GM18526 (cell line): Measurements from ENCODE around the gene BCL2L2.

Source experiments
- POLR2A ChIP-seq: IDR thresholded peaks from 3 replicates; pipeline ENCODE4 v1.6.1; 2011; ENCODE audit not compliant: insufficient read length; ENCODE audit errors: extremely low read depth

BCL2L2 gene

DNA sequence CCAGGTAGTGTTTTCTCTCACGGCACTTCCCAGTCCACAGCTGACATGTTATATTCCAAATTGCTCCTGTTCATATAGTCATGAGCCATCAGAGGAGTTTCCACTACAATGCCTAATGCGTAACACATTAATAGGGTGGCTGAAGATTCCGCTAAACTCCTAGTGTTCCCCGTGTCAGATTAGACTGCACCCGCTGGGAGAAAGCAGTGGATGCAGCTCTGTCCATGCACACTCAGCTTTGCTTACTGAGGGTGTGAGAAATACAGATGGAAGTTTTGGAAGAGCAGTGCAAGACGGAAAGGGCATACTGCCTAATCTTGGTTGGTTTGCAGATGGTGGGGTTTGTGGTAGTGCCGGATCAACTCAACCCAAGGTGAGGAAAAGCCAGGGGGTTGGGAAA is 9.5 kb upstream of the BCL2L2 start:
- no peak for TF ChIP-seq POLR2A

DNA sequence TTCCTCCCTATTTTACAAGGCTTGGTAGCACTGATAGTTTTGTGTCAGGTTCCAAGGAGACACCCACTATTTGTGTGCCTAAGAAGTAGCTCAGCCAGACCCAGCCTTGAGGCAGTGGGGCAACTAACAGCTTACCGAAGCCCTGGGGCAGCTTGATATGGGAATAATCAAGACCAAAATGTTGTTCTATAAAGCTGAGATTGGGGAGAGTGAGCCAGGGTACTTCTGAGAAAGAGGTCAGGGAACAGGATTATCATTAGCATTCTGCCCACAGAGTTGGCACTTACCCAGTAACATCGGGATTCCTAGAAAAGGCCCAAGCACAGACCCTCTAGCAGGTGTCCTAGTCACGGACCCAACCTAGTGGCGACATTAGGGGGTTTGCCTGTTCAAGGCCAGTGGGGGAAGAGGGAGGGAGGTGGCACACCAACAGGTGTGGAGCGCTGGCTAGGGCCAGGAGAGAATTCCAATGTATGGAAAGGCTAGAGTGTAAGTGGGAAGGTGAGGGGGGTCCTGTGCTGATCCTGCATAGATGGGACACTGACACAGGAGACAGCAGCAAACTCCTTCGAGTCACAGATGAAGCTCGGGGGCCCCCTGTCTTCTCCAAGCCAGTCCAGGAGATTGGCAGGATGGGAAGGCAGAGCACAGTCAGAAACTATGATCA is 8.9 kb upstream of the BCL2L2 start:
- TF ChIP-seq POLR2A, result no peak

DNA sequence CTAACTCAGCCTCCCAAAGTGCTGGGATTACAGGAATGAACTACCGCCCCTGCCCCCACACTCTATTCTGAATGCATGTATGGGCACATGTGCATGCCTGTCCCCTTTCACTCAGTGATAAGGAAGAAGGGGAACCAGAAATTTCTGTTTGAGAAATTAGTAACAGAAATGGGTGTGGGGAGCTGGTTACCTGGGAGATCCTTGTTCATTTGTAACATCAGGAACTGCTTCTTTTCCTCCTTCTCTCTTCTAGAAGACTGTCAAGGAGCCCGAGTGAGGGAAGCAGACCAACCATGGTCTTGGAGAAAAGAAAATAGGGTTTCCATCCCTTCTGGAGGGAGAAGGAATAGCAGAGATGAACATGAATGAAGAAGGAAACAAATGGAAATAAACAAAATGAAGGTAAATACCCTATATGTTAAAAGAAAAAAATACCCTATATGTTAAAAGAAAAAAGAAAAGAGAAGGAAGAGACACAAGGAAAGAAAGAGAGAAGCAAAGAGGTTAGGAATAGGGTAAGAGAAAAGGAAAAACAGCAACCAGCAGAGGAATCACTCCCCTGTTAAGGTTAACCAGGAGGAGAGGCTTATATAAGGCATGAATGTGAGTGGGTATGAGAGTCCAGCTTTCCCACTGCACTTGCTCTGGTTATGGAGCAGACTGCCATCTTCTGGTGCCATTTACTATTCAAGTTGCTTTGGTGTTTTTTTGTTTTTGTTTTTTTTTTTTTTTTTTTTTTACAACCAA is 7.2 kb upstream of the BCL2L2 start:
- TF ChIP-seq POLR2A, result no peak

DNA sequence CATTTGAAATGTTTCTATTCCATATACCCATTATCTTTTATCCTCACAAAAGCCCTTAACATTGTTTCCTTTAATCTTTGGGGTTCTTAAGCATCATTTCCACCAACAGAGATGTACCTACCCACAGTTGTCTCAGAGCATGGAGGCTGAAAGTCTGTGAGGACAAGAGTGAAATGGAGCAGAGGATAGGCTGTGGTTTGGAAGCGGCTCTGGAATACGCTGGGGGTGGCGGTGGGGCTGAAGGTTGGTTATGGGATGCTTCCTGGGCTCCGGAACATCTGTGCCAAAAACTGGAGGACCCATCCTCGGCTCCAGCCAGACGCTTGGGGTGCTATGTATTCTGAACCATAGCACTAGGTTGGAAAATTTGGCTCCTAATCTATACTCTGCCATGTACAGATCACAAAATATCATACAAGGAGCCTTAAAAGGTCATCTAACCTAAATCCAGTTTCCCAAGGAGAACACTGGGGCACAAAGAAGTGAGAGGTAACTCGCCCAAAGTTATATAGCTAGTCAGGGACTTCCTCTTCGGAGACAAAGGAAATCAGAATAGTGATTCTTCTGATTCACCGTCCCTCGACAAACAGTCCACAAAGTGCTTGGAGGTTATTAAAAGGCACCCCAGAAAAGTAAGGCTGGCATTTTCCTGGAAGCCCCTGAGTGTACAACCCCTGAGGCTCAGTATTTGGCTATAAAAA is 6.5 kb upstream of the BCL2L2 start:
- no peak for TF ChIP-seq POLR2A

DNA sequence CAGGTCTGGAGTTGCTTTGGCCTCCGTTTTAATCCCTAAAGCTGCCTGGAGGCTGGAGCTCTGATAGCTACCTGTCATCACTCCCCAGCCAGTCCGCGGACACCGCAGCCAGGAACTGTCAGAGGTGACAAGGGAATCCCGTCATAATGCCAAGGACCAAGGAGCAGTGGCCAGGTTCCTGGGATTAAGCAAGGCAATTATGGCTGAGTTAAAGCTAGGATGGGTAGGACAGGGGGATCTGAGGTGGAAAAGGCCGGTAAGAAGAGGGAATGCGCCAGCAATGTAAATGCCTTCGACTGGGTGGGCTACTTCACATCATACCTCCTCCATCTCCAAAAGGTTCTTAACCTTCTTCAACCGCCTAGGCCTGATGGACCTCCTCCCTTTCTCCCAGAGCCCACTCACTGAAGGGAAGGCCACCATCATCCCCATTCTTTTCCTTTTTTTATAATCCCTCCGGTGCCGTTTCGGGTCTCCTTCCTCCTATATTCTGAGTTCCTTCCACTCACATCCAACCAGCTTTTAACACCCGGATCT is 5.9 kb upstream of the BCL2L2 start:
- TF ChIP-seq POLR2A, result no peak

DNA sequence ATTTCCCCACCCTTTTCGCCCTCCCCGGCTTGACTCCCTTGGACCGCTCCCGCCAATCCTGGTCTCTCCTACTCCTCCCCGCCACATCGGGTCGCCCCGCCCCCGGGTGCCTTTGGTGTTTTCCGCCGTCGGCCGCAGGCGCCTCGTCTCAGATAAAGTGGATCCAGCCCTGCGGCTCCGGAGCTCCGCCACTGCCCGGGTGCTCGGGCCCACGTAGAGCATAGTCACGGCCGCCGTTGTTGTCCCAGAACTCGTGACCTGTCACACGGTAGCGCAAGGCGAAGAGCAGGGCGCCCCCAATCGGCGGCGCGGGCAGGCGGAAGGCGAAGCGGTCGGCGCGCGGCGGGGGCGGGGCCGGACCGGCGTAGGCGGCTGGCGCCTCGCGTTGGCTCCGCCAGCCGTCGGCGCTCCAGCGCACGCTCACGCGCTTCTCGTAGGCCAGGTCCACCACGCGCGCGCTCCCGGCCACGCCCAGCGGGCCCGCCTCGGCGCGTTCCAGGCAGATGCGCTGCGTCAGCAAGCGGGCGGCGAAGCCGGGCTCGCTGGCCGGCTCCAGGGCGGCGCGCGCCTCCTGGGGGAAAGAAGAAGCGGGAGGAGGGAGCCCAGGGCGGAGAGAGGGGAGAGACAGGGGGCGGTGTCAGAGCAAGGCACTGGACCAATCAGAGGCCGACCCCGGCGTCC is 5.2 kb upstream of the BCL2L2 start:
- peak; percentile 63 for TF ChIP-seq POLR2A

DNA sequence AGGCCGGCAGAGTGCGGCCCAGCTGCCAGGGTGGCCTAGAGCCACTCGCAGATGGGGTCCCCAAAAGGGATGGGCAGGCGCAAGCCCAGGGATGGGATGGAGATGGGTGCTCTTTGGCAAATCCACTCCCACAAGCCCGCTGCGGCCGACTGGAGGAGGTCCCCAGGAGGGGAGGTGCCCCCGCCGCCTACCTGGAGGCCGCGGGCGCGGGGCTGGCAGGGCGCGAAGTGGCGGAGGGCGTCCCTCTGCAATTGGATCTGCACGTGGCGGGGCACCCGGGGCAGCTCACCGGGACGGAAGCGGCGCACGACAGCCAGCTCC is 4.7 kb upstream of the BCL2L2 start:
- peak; percentile 73 for TF ChIP-seq POLR2A

GRCh38 chr14:23302290-23303225 is 4.1 kb upstream of the BCL2L2 start, which contains the start of gene PPP1R3E:
Gene PPP1R3E (minus strand): TSS chr14:23302859. CDS start chr14:23302576, 283 bp downstream.
- TF ChIP-seq POLR2A, result peak; percentile 76

DNA sequence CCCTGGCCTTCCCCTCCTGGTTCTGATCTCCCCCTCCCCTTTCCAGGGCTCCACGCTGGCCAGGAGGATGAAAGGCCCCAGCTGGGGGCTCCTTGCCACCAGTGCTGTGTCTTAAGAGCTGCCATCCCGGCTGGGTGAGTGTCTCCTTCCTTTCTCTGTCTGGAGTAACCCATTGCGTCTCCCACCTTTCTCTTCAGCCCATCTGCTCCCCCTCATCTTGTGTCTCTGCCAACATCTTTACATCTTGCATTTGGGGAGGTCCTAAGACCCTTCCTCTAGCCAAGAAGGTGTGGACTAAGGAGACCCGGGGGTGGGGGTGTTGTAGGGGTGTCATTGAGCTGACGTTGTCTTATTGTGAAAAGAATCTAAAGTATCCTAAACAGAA is 505 bp downstream of the BCL2L2 start:
- no peak for TF ChIP-seq POLR2A

- no peak for TF ChIP-seq POLR2A
Measured at GRCh38 chr14:23307687-23308644, 1.3 kb downstream of the BCL2L2 start.

DNA sequence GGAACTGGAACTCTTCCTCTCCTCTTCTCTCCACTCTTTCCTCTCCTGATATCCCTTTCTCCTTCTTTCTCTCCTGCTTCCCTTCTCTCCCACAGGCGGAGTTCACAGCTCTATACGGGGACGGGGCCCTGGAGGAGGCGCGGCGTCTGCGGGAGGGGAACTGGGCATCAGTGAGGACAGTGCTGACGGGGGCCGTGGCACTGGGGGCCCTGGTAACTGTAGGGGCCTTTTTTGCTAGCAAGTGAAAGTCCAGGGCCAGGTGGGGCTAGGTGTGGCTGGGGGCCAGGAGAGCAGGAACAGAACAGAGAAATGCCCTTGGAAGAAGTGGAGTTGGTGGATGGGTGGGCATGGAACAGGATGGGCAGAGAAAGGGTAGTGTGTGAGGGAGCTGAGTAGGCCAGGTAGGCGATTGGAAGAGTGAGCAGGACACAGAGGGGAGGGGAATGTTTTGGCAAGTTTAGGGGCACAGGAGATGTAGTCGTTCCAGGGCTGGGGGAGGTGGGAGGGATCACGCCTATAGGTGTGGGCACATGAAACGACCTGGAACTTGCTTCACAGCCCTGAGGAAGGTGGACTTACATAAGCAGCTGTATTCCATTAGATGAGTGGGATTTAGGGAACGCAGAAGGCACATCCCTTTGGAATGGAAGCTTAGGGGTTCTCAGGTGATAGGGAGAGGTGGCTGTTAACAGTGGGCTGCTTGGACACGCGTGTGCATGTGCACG is 2.2 kb downstream of the BCL2L2 start:
- no peak for TF ChIP-seq POLR2A

DNA sequence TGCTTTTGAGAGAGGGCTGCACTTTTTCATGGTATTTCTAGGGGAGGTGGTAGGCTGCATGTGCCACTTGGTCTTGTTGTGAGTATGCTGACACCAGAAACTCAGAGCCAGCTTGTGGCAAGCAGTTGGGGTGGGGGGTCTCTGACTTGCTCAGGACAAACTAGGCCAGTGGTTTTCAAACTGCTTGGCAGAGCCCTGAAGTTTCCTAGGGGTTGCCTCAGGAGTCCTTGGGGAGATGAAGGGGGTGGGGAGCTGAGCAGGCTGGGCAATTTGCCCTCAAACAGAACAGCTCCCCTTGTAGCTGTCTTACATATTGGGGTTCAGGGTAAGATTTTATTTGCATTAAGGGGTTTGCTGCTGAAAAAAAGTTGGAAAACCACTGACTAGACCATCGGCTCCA is 3.9 kb downstream of the BCL2L2 start:
- no peak for TF ChIP-seq POLR2A

DNA sequence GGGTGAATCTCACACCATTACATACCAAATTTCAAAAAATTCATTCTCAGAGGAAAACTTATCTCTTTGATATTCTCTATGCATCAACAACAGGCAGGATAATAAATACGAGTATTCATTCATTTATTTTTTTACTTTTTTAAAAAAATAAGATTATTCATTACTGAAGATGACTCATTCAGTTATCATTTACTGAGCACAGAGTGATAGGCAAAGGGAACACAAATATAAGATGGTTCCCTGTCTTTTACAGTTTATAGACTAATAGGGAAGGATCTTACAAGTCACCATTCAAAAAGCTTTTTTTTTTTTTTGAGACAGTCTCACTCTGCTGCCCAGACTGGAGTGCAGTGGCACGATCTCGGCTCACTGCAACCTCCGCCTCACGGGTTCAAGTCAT is 9.7 kb downstream of the BCL2L2 start:
- no peak for TF ChIP-seq POLR2A
